Progenitor cell of endocrine pancreas (in vitro differentiated cells): ENCODE results near the gene ABCG2. TPM values are rescaled to one million over a fixed set of nuclear protein-coding genes. Genes with fewer than 3 reads are reported as not detected.

Source experiments
- DNase-seq: peaks from one replicate; pipeline ENCODE4 v3.0.0; 2021; ENCODE audit warnings: low spot score; ENCODE audit not compliant: unreplicated experiment
- H3K27ac Mint-ChIP-seq: 2 replicates; pipeline ENCODE4 v1.8.0; 2021; ENCODE audit warnings: mild to moderate bottlenecking, moderate library complexity, mixed read lengths
- H3K27me3 Mint-ChIP-seq: 2 replicates; pipeline ENCODE4 v1.8.0; 2021; ENCODE audit warnings: mixed read lengths
- H3K36me3 Mint-ChIP-seq: 2 replicates; pipeline ENCODE4 v1.8.0; 2022; ENCODE audit warnings: mixed read lengths; ENCODE audit not compliant: insufficient read depth
- H3K4me1 Mint-ChIP-seq: 2 replicates; pipeline ENCODE4 v1.8.0; 2021; ENCODE audit warnings: low read depth, mixed read lengths
- H3K4me3 Mint-ChIP-seq: 2 replicates; pipeline ENCODE4 v1.8.0; 2021; ENCODE audit warnings: low read depth, mild to moderate bottlenecking, moderate library complexity, mixed read lengths
- H3K9me3 Mint-ChIP-seq: 2 replicates; pipeline ENCODE4 v1.8.0; 2021; ENCODE audit warnings: low read depth, mixed read lengths
- total RNA-seq: library from RNA; stranded (reverse); gene quantifications from 2 replicates; pipeline ENCODE4 v1.2.1, GENCODE V29; 2021
- TF ChIP-seq, protein P1 (sequence below): fragments of 200-600 bp; sonication (generic); IDR thresholded peaks from one replicate; pipeline ENCODE4 v1.5.0; 2021; ENCODE audit warnings: antibody characterized with exemption, mild to moderate bottlenecking; ENCODE audit not compliant: unreplicated experiment

ABCG2 gene
- total RNA-seq, 1 donor from 2014 or later = 2.3 TPM

DNA sequence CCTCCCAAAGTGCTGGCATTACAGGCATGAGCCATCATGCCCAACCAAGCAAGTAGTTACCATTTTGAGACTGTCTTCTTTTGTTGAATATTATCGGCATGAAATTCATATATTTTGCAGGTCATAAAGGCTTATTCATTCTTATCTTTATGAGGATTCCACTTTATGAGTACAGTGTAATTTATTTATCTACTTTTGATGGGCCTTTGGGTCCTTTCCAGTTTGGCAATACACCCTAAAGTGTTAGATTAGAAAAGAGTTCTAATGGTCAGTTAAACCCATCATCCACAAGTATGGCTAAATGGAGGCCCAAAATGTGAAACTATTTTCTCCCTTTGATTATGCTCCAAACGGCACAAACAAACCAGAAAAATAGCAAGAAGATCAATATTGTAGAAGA lies 10.9 kb upstream of the ABCG2 start:
- no peaks in the 10 kb centered on the region for H3K36me3 Mint-ChIP-seq
- H3K9me3 Mint-ChIP-seq = no peaks in the 10 kb centered on the region
- no peak overlapping the region for H3K27ac Mint-ChIP-seq
- DNase-seq = no peak
- no peak overlapping the region for H3K4me3 Mint-ChIP-seq
- H3K27me3 Mint-ChIP-seq = peaks cover 3% of the 10 kb centered on the region
- peaks cover 7% of the 10 kb centered on the region for H3K4me1 Mint-ChIP-seq
- TF ChIP-seq, protein P1, sequence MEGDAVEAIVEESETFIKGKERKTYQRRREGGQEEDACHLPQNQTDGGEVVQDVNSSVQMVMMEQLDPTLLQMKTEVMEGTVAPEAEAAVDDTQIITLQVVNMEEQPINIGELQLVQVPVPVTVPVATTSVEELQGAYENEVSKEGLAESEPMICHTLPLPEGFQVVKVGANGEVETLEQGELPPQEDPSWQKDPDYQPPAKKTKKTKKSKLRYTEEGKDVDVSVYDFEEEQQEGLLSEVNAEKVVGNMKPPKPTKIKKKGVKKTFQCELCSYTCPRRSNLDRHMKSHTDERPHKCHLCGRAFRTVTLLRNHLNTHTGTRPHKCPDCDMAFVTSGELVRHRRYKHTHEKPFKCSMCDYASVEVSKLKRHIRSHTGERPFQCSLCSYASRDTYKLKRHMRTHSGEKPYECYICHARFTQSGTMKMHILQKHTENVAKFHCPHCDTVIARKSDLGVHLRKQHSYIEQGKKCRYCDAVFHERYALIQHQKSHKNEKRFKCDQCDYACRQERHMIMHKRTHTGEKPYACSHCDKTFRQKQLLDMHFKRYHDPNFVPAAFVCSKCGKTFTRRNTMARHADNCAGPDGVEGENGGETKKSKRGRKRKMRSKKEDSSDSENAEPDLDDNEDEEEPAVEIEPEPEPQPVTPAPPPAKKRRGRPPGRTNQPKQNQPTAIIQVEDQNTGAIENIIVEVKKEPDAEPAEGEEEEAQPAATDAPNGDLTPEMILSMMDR = no peak

DNA sequence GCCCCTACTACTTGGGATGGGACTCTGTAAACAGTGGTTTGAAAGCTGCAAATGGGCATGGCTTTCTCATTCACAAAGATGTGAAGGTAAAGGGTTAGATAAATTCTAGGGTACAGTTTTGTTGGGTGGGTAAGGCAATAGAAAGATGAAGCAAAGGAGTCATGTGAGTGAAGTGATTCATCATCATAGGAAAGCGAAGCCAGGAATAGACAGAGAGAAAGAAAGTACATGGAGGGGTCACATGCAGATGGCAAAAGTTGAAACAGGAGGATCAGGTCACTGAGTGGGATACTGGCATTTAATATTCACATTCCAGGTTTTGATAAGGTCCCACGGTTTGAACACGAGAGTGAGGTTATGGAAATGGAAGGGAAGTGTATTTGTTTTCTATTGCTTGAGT lies 8.2 kb upstream of the ABCG2 start:
- H3K9me3 Mint-ChIP-seq = no peaks in the 10 kb centered on the region
- no peak for DNase-seq
- peaks cover 3% of the 10 kb centered on the region for H3K27me3 Mint-ChIP-seq
- no peak overlapping the region for H3K4me3 Mint-ChIP-seq
- H3K36me3 Mint-ChIP-seq = no peaks in the 10 kb centered on the region
- peak overlapping the region; percentile 3 for H3K27ac Mint-ChIP-seq
- H3K4me1 Mint-ChIP-seq = peaks cover 19% of the 10 kb centered on the region
- TF ChIP-seq, protein P1 = no peak

DNA sequence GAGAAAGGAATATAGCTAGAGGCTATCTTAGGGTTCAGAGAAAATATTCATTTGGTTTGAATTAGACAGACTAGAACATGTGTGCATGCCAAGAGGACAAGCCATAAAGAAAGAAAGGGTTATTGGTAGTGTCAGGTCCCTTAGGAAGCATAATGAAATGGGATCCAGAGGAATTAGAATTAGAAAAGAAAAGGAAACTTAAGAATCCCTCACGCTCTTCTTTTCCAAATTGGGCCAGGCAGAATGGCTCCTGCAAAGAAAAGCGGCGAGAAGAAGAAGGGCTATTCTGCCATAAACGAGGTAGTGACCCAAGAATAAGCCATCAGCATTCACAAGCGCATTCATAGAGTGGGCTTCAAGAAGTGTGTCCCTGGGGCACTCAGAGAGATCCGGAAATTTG lies 4.9 kb upstream of the ABCG2 start:
- DNase-seq = no peak
- H3K27ac Mint-ChIP-seq = peak overlapping the region; percentile 4
- H3K27me3 Mint-ChIP-seq = peaks cover 10% of the 10 kb centered on the region
- TF ChIP-seq, protein P1 = no peak
- H3K9me3 Mint-ChIP-seq = no peaks in the 10 kb centered on the region
- H3K4me1 Mint-ChIP-seq = peaks cover 25% of the 10 kb centered on the region
- no peaks in the 10 kb centered on the region for H3K36me3 Mint-ChIP-seq
- no peak overlapping the region for H3K4me3 Mint-ChIP-seq

DNA sequence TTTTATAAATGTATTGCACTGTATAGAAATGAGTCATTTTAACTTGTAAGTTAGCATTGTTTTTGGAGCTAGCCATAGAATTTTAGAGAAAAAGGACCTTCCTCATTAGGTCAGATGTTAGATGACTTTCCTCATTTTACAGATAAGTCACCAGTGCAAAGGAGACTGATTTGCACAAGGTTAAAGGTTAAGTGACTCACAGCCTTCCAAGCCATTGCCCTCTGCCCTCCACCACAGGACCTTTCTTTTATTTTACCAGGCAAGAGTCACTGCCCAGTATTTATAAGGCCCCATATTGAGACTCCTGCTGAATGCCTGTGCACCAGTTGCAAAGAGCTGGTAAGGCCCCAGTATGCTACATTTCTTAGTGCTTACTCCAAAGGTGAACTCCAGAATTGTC lies 4.2 kb upstream of the ABCG2 start:
- H3K9me3 Mint-ChIP-seq = no peaks in the 10 kb centered on the region
- H3K36me3 Mint-ChIP-seq = no peaks in the 10 kb centered on the region
- H3K4me3 Mint-ChIP-seq = no peak overlapping the region

DNA sequence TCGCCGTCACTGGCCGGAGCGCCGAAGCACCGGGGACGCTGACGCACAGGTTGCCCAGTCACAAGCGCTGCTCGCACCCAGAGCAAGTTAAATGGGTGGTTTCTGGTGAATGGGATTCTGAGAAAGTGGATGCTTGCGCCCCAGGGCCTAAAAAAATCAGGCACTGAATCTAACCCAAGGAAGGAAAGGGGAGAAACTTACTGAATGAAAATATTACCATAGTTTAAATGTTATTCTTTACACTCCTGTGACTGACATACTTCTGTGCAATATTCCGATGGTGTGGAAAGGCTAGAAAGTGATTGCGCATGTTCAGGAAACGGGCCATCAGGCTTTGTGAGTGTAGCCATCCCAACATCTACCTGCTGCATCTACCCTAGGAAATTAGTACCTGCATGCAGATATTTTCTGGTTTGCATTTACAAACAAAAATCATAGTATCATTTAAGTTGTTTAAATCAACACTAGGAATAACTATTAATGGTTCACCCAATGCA lies 838 bp upstream of the ABCG2 start:
- H3K36me3 Mint-ChIP-seq = no peaks in the 10 kb centered on the region
- H3K27ac Mint-ChIP-seq = no peak overlapping the region
- TF ChIP-seq, protein P1 = no peak
- H3K4me3 Mint-ChIP-seq = peak overlapping the region; percentile 78
- DNase-seq = no peak
- peaks cover 20% of the 10 kb centered on the region for H3K4me1 Mint-ChIP-seq
- H3K27me3 Mint-ChIP-seq = peaks cover 21% of the 10 kb centered on the region
- H3K9me3 Mint-ChIP-seq = no peaks in the 10 kb centered on the region

More for the DNA sequence above, 4.2 kb upstream of the ABCG2 start:
- H3K4me1 Mint-ChIP-seq = peaks cover 25% of the 10 kb centered on the region
- TF ChIP-seq, protein P1 = no peak
- peak overlapping the region; percentile 54 for H3K27ac Mint-ChIP-seq
- no peak for DNase-seq
- peaks cover 17% of the 10 kb centered on the region for H3K27me3 Mint-ChIP-seq
